ENCODE measurements around the gene TMEM101. TPM values are rescaled to one million over a fixed set of nuclear protein-coding genes. Genes with fewer than 3 reads are reported as not detected.

Gene TMEM101
- total and polyA plus RNA-seq, 2 of the 8 experiments (the other 6 are each of a cell fraction or from before 2014, with no cell fraction given), result 16.1 to 44.7 TPM

GRCh38 chr17:43995150-43995471 lies 19.7 kb downstream of the TMEM101 start:
- H3K27me3 ChIP-seq (replicated peaks in 1 of 4; ENCODE audit: control insufficient read depth in 3 of 4, extremely low read depth in 1 of 4, insufficient read depth in 3 of 4, low read length in 3 of 4), result peaks cover 0 to 9% (median 5%) of the 10 kb centered on the region in 4 experiments; a peak in 5 of 7 replicates
- no peaks in the 10 kb centered on the region for H3K79me1 ChIP-seq (ENCODE audit: low read depth, low read length)
- CTCF ChIA-PET (ENCODE audit: partially characterized antibody), result interaction anchor here (0.9 to 22.7 kb wide), 15 partner anchors 9 to 155 kb away, joined by 3 to 416 read pairs (median 5); partner anchors contain the start of genes NAGS, PPY and PYY

More at GRCh38 chr17:43995150-43995471, 19.7 kb downstream of the TMEM101 start:
- Histone ChIP-seq H3K27ac (ENCODE audit: low read depth, low read length) (no peak overlapping the region), H2AFZ (ENCODE audit: low read length) (no peak overlapping the region), H4K20me1 (replicated peaks in 1 of 2; ENCODE audit: control insufficient read depth in 1 of 2, insufficient read depth in 2 of 2, low read length in 2 of 2) (no peaks in the 10 kb centered on the region), H3K4me3 (ENCODE audit: extremely low read depth in 1 of 4, insufficient read depth in 2 of 4, low read depth in 3 of 4, low read length in 4 of 4) (peak overlapping the region in 3 of 4 experiments; percentile 33 to 67 (median 51); a peak in 5 of 8 replicates), H2BK20ac (ENCODE audit: low read length) (no peak overlapping the region), H3K4ac (replicated peaks; ENCODE audit: insufficient read length, low read depth, low read length) (no peak overlapping the region), H3K14ac (ENCODE audit: insufficient read length) (no peak overlapping the region), H2BK15ac (ENCODE audit: low read length) (no peak overlapping the region), H4K91ac (replicated peaks; ENCODE audit: insufficient read length, low read length) (no peak overlapping the region), H4K8ac (ENCODE audit: extremely low read depth, insufficient read depth, low read length) (no peak overlapping the region), H3K9ac (replicated peaks in 1 of 4; ENCODE audit: extremely low read depth in 1 of 4, low read depth in 3 of 4, low read length in 3 of 4) (no peak overlapping the region), H2BK120ac (replicated peaks; ENCODE audit: low read depth, low read length) (no peak overlapping the region), H3K23ac (ENCODE audit: insufficient read length) (no peak overlapping the region), H4K5ac (ENCODE audit: insufficient read length, low read depth, low read length) (no peak overlapping the region), H3K18ac (ENCODE audit: extremely low read depth, low read length) (no peak overlapping the region), H3K4me2 (ENCODE audit: insufficient read depth in 1 of 2, low read depth in 2 of 2, low read length in 2 of 2) (peak overlapping the region in 1 of 2 experiments; percentile 69; a peak in 2 of 4 replicates), H3K4me1 (replicated peaks in 1 of 4; ENCODE audit: control insufficient read depth in 3 of 4, insufficient read depth in 4 of 4, low read length in 3 of 4) (peaks cover 0 to 2% (median 0%) of the 10 kb centered on the region in 4 experiments; a peak in 1 of 7 replicates), H3K36me3 (ENCODE audit: control insufficient read depth in 2 of 4, insufficient read depth in 4 of 4, low read length in 3 of 4) (no peaks in the 10 kb centered on the region), H3K79me2 (ENCODE audit: control insufficient read depth in 1 of 2, insufficient read depth in 2 of 2, low read length in 2 of 2) (no peaks in the 10 kb centered on the region), H2BK5ac (ENCODE audit: low read depth, low read length) (no peak overlapping the region), H2AK5ac (ENCODE audit: low read depth, low read length) (no peak overlapping the region), H3K9me3 (ENCODE audit: insufficient read depth in 2 of 2, low read depth in 1 of 2, low read length in 1 of 2) (no peaks in the 10 kb centered on the region), H3K23me2 (ENCODE audit: low read depth, low read length) (no peaks in the 10 kb centered on the region; the same call in 1 of the 2 replicates), H2BK12ac (ENCODE audit: low read depth, low read length) (no peak overlapping the region), H3K56ac (replicated peaks; ENCODE audit: insufficient read length, low read depth, low read length) (no peak overlapping the region)
- no peak for FAIRE-seq
- no peak for DNase-seq (ENCODE audit: low read depth in 1 of 2, low spot score in 2 of 2)
- TF ChIP-seq CBX8 (IDR thresholded peaks at IDR 0.05; ENCODE audit: borderline replicate concordance, low read depth, low read length), result no peak
- 0 out of 2 replicates have a peak, but pooled peaks have one; percentile 2 for TF ChIP-seq PHF8 (conservative IDR thresholded peaks at IDR 0.05; ENCODE audit: low read depth, low read length)
- no peak for TF ChIP-seq SP2 (IDR thresholded peaks at IDR 0.05; ENCODE audit: low read length)
- no peak for TF ChIP-seq SIRT6 (IDR thresholded peaks at IDR 0.05; ENCODE audit: low read length)
- TF ChIP-seq SUZ12 (IDR thresholded peaks at IDR 0.05; ENCODE audit: low read length), result no peak
- no peak for TF ChIP-seq RBBP5 (IDR thresholded peaks at IDR 0.05; ENCODE audit: borderline replicate concordance, low read depth, low read length)
- TF ChIP-seq RAD21 (IDR thresholded peaks at IDR 0.05 in 1 of 2, conservative IDR thresholded peaks at IDR 0.05 in 1 of 2; ENCODE audit: low read depth in 2 of 2, low read length in 2 of 2), result no peak
- POLR2A ChIA-PET (ENCODE audit: partially characterized antibody), result interaction anchor here (1.1 to 3.1 kb wide), 3 partner anchors 11 to 49 kb away, joined by 3 to 17 read pairs (median 5); no protein-coding TSS in a partner anchor
- 45% methylated on average over 12 of the region's 12 CpGs; no CpG with 5 or more reads in 1 of the 2 experiments for WGBS, 2 experiments (ENCODE audit: extremely low coverage in 1 of 2, insufficient coverage in 1 of 2, insufficient read length in 1 of 2, insufficient replicate concordance in 2 of 2, low coverage in 1 of 2, low lambda C conversion rate in 2 of 2, missing lambda C conversion rate in 1 of 2)

All from H1 (cell line).